ENCODE data around the gene TTC13. TPM values are rescaled to one million over a fixed set of nuclear protein-coding genes. Genes with fewer than 3 reads are reported as not detected.
A peak's percentile ranks its signal among the peaks of the same experiment; 100 is the strongest.
"Not testable (repeated sequence)": the region's sequence is repeated elsewhere in the genome, so short reads cannot be mapped to it uniquely, and the experiment has no call there.

TTC13 gene
- total RNA-seq, 1 experiment from 2014 or later = 20.2 TPM

GRCh38 chr1:230986976-230987375 is 8.3 kb upstream of the TTC13 start:
- Histone ChIP-seq H3F3A (ENCODE audit: low read length, unreplicated experiment) (no peaks in the 10 kb centered on the region), H3K4me2 (ENCODE audit: low read length) (peak overlapping the region; percentile 20), H4K20me1 (ENCODE audit: low read length) (peaks cover 11% of the 10 kb centered on the region; the same call in 1 of the 2 replicates), H3K36me3 (ENCODE audit: low read depth, low read length) (peaks cover 28% of the 10 kb centered on the region; the same call in 1 of the 2 replicates), H3K9ac (ENCODE audit: low read length) (no peak overlapping the region), H3K4me1 (ENCODE audit: insufficient read depth, low read length) (peaks cover 13% of the 10 kb centered on the region), H3K79me2 (ENCODE audit: low read length) (peaks cover 60% of the 10 kb centered on the region), H3K27ac (ENCODE audit: low read length) (no peak overlapping the region), H3K9me2 (replicated peaks; ENCODE audit: low read length) (no peaks in the 10 kb centered on the region), H3K9me3 (ENCODE audit: low read length) (no peaks in the 10 kb centered on the region), H2AFZ (ENCODE audit: low read length) (no peak overlapping the region), H3K27me3 (ENCODE audit: low read length) (no peaks in the 10 kb centered on the region), H3K4me3 (ENCODE audit: low read length) (no peak overlapping the region)
- ChIA-PET CTCF (no interaction called here), POLR2A (ENCODE audit: unreplicated experiment) (no interaction called here)
- ATAC-seq = peak; percentile 99
- DNase-seq = peak; percentile 77
- intact Hi-C loops (cut with micrococcal nuclease) = no loop called here
- no TSS peak for BruUV-seq (replicated peaks)
- TF ChIP-seq EZH2phosphoT487 (IDR thresholded peaks at IDR 0.05; ENCODE audit: borderline replicate concordance, low read length) (no peak), EZH2 (IDR thresholded peaks at IDR 0.05; ENCODE audit: low read length, unreplicated experiment) (no peak), CTCF (conservative IDR thresholded peaks at IDR 0.05; ENCODE audit: low read depth, low read length) (no peak)

- no peak overlapping the region for H3K4me3 ChIP-seq (ENCODE audit: low read length)
- peaks cover 73% of the 10 kb centered on the region for H3K79me2 ChIP-seq (ENCODE audit: low read length)
- ChIA-PET POLR2A (ENCODE audit: unreplicated experiment) (no interaction called here), CTCF (no interaction called here)
- H3K27me3 ChIP-seq (ENCODE audit: low read length) = no peaks in the 10 kb centered on the region
- H3K4me2 ChIP-seq (ENCODE audit: low read length) = no peak overlapping the region
- intact Hi-C loops (cut with micrococcal nuclease) = no loop called here
- H2AFZ ChIP-seq (ENCODE audit: low read length) = no peak overlapping the region
- DNase-seq = no peak
- TF ChIP-seq EZH2phosphoT487 (IDR thresholded peaks at IDR 0.05; ENCODE audit: borderline replicate concordance, low read length) (no peak), EZH2 (IDR thresholded peaks at IDR 0.05; ENCODE audit: low read length, unreplicated experiment) (no peak), CTCF (conservative IDR thresholded peaks at IDR 0.05; ENCODE audit: low read depth, low read length) (no peak)
- H3K9me2 ChIP-seq (replicated peaks; ENCODE audit: low read length) = no peaks in the 10 kb centered on the region
- H3K27ac ChIP-seq (ENCODE audit: low read length) = no peak overlapping the region
- no TSS peak for BruUV-seq (replicated peaks)
- no peaks in the 10 kb centered on the region for H3K9me3 ChIP-seq (ENCODE audit: low read length)
- ATAC-seq = no peak
- peaks cover 11% of the 10 kb centered on the region for H3K4me1 ChIP-seq (ENCODE audit: insufficient read depth, low read length)
- H4K20me1 ChIP-seq (ENCODE audit: low read length) = peaks cover 11% of the 10 kb centered on the region; the same call in 1 of the 2 replicates
- no peaks in the 10 kb centered on the region for H3F3A ChIP-seq (ENCODE audit: low read length, unreplicated experiment)
- H3K36me3 ChIP-seq (ENCODE audit: low read depth, low read length) = peaks cover 29% of the 10 kb centered on the region
- H3K9ac ChIP-seq (ENCODE audit: low read length) = no peak overlapping the region
Observed at GRCh38 chr1:230985711-230986110, 7.0 kb upstream of the TTC13 start.

- H2AFZ ChIP-seq (ENCODE audit: low read length); ATAC-seq; H3K27ac ChIP-seq (ENCODE audit: low read length); BruUV-seq (replicated peaks); H3K4me2 ChIP-seq (ENCODE audit: low read length); H3K4me3 ChIP-seq (ENCODE audit: low read length); DNase-seq; intact Hi-C loops (cut with micrococcal nuclease); POLR2A ChIA-PET (ENCODE audit: unreplicated experiment); H3K9ac ChIP-seq (ENCODE audit: low read length); CTCF ChIA-PET; H3K9me3 ChIP-seq (ENCODE audit: low read length); H3K27me3 ChIP-seq (ENCODE audit: low read length); H4K20me1 ChIP-seq (ENCODE audit: low read length); H3F3A ChIP-seq (ENCODE audit: low read length, unreplicated experiment); H3K9me2 ChIP-seq (replicated peaks; ENCODE audit: low read length): not testable (repeated sequence)
- Histone ChIP-seq H3K79me2 (ENCODE audit: low read length) (peaks cover 78% of the 10 kb centered on the region), H3K4me1 (ENCODE audit: insufficient read depth, low read length) (peaks cover 16% of the 10 kb centered on the region), H3K36me3 (ENCODE audit: low read depth, low read length) (peaks cover 25% of the 10 kb centered on the region)
Observed at GRCh38 chr1:230984622-230985515, 6.2 kb upstream of the TTC13 start.
